HG03571 (cell line): ENCODE results near the gene POLR2F.

Experiments used
- ATAC-seq: cut with Tn5 transposase; IDR thresholded peaks from one replicate; pipeline ENCODE4 v1.9.1; 2021; ENCODE audit not compliant: unreplicated experiment

Gene POLR2F

GRCh38 chr22:37981282-37982011, 27.9 kb downstream of the POLR2F start:
- no peak for ATAC-seq

GRCh38 chr22:37982151-37982785, 28.8 kb downstream of the POLR2F start:
- no peak for ATAC-seq

- ATAC-seq: no peak
Observed at GRCh38 chr22:37982938-37983859, 29.7 kb downstream of the POLR2F start.

- no peak for ATAC-seq
Observed at GRCh38 chr22:37983860-37984791, 30.6 kb downstream of the POLR2F start, which contains the start of gene SOX10. TSS of gene SOX10 (minus strand) at chr22:37984555. CDS start at chr22:37983784, 771 bp downstream.

- ATAC-seq: no peak
Observed at GRCh38 chr22:37985050-37985585, 31.6 kb downstream of the POLR2F start.

GRCh38 chr22:37985751-37986281, 32.3 kb downstream of the POLR2F start:
- no peak for ATAC-seq

- ATAC-seq: no peak
Observed at GRCh38 chr22:37986371-37986770, 32.9 kb downstream of the POLR2F start.

- no peak for ATAC-seq
Observed at GRCh38 chr22:37989146-37990045, 35.9 kb downstream of the POLR2F start.

- ATAC-seq: no peak
Observed at GRCh38 chr22:37990301-37990700, 36.8 kb downstream of the POLR2F start.

- no peak for ATAC-seq
Observed at GRCh38 chr22:37990862-37991261, 37.4 kb downstream of the POLR2F start.

GRCh38 chr22:37991731-37992442, 38.4 kb downstream of the POLR2F start:
- ATAC-seq: no peak

- ATAC-seq: no peak
Observed at GRCh38 chr22:37994049-37994448, 40.5 kb downstream of the POLR2F start.

GRCh38 chr22:37994982-37995381, 41.5 kb downstream of the POLR2F start:
- ATAC-seq: no peak

- ATAC-seq: no peak
Observed at GRCh38 chr22:37995460-37995859, 42.0 kb downstream of the POLR2F start.

GRCh38 chr22:37996079-37996478, 42.6 kb downstream of the POLR2F start:
- no peak for ATAC-seq

GRCh38 chr22:37996515-37997246, 43.2 kb downstream of the POLR2F start:
- no peak for ATAC-seq

GRCh38 chr22:37998543-37998942, 45.0 kb downstream of the POLR2F start:
- ATAC-seq: no peak

GRCh38 chr22:37999236-37999635, 45.7 kb downstream of the POLR2F start:
- ATAC-seq: no peak
